GM19238 (cell line): ENCODE measurements around the gene AKT3.
"Not testable (repeated sequence)": the region's sequence is repeated elsewhere in the genome, so short reads cannot be mapped to it uniquely, and the experiment has no call there.

Source experiments
- DNase-seq: peaks from one replicate; pipeline ENCODE4 v3.0.0; 2011; ENCODE audit warnings: low spot score; ENCODE audit not compliant: insufficient read length

Gene AKT3

GRCh38 chr1:243706563-243706962, 143.5 kb downstream of the AKT3 start:
- DNase-seq: no peak

- DNase-seq: no peak
Measured at GRCh38 chr1:243705585-243705984, 144.5 kb downstream of the AKT3 start.

GRCh38 chr1:243701872-243702271, 148.2 kb downstream of the AKT3 start:
- DNase-seq: no peak

DNA sequence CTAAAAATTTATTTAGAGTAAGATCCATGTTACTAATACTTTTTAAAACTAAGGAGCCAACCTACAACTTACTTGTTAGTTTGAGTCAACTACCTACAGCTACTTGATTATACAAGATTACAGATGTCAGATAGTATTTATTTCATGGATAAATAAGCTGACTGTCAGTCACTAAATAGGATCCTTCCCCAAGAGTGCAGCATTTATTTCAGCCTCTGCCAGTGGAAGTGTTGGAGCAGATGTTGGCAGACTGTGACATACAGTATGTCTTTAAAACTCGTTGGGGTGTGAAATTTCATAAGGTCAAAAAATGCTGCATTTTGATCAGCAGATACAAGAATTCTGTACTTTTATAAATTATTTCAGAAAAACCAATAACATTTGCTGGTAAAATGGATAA, 156.2 kb downstream of the AKT3 start:
- no peak for DNase-seq

- no peak for DNase-seq
Measured at GRCh38 chr1:243686159-243686558, 163.9 kb downstream of the AKT3 start.

DNA sequence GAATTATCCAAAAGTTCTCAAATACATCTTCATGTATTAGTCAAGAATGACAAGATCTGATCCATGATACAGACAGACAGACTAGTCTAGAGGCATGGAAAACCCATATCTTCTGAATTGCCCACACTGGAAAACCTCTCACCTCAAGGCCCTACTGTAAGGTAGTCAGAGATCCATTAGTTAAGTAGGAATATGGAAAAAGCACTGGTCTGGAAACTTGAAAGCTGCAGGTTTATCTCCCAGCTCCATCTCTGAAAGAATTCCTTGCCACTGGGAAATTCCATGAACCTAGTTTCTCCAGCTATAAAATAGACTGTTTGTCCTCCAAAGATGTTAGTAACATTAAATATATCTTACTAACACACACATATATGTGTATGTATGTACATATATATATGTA, 169.2 kb downstream of the AKT3 start:
- no peak for DNase-seq

DNA sequence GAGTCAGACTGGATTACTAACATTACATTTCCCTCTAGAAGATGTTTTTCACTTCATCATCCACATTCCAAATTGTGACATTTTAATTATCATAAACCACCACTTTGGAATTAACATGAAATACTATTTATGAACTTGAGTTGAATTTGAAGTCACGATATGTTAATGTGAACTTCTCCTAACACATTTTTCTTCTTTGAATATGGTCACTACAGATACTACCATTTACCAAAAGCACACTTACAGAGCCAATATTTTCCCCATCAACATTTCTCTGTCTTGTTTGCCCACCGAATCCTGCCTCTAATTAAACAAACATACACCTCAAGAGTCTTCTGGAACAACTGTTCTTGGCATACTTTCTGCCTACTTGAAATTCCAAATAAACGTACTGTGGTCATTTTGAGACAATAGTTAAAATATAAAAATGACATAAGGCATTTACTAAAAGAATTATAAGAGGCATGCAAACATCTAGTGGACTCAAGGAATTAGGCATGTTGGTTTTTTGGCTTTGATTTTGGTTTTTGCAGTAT, 177.4 kb downstream of the AKT3 start:
- no peak for DNase-seq

GRCh38 chr1:243667591-243667990, 182.5 kb downstream of the AKT3 start:
- DNase-seq: no peak

DNA sequence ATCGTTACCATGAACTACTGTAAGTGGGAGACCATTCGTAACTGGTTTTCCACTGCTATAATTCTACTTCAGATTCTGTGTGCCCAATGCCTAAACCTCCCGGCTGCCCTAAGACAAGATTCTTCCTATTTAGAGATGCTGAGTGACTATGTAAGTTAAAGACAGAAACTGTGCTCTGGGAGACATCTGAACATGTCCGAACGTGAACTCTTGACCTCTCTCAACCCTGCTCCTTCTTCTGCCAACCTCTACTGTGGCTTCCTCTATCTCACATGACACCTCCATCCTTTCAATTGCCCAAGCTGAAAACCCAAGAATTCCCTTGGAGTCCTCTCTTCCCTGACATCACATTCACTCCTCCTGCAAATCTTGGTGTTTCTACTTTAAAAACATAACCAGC, 182.9 kb downstream of the AKT3 start:
- DNase-seq: no peak

DNA sequence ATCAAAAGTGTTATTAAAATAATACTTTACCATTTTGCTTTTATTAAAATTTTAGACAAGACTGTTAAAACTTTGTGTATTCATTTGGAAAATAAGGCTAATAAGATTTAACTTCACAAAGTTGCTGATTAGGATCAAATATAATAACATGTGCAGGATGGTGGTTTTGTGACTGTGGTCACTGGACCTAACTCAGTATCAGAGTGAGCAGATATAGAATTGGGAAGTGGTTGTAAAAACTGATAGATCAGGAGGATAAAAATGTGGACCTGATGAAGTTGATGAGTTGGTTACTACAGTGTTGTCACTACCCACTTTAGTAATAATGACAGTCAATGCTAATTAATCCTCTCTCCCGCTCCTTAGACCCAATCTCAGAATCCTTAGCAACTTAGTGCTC, 186.4 kb downstream of the AKT3 start:
- no peak for DNase-seq

DNA sequence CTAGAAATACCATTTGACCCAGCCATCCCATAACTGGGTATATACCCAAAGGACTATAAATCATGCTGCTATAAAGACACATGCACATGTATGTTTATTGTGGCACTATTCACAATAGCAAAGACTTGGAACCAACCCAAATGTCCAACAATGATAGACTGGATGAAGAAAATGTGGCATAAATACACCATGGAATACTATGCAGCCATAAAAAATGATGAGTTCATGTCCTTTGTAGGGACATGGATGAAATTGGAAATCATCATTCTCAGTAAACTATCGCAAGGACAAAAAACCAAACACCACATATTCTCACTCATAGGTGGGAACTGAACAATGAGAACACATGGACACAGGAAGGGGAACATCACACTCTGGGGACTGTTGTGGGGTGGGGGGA, 187.9 kb downstream of the AKT3 start:
- not testable (repeated sequence) for DNase-seq

GRCh38 chr1:243658594-243659105, 191.4 kb downstream of the AKT3 start:
- no peak for DNase-seq

DNA sequence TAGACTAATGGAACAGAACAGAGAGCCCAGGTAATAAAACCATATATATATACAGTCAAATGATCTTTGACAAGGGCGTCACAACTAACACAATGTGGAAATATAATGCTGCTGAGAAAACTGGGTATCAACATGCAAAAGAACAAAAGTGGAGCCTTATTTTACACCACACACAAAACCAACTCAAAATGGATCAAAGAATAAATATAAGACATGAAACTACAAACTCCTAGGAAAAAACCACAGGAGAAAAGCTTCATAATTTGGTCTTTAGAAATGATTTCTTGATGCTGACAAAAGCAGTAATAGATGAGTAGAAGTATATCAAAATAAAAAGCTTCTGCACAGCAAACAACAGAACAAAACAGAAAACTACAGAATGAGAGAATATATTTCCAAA, 192.2 kb downstream of the AKT3 start:
- DNase-seq: no peak

DNA sequence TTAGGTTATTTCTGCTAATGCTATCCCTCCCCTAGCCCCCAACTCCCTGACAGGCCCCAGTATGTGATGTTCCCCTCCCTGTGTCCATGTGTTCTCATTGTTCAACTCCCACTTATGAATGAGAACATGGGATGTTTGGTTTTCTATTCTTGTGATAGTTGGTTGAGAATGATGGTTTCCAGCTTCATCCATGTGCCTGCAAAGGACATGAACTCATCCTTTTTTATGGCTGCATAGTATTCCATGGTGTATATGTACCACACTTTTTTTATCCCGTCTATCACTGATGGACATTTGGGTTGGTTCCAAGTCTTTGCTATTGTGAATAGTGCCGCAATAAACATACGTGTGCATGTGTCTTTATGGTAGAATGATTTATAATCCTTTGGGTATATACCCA, 200.5 kb downstream of the AKT3 start:
- not testable (repeated sequence) for DNase-seq

- no peak for DNase-seq
Measured at GRCh38 chr1:243646841-243647240, 203.2 kb downstream of the AKT3 start.

- no peak for DNase-seq
Measured at GRCh38 chr1:243645281-243645680, 204.8 kb downstream of the AKT3 start.

DNA sequence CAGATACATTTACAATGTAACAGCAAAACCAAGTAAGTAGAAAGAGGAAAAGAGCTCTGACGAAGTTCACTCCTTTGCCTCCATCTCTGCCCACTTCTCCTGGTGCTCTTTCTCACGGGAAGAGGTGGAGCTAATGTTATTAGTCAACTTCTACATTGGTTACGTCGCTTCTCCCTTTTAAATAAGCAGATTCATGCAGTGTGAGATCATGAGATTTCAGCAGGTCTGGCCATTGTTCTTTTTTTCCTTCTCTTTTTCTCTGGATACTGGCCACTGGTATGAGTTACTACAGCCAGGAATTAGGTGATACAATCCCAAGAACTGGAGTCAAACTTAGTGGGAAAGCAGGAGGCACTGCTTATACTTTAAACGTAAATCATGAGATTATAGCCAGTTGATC, 207.1 kb downstream of the AKT3 start:
- DNase-seq: no peak

GRCh38 chr1:243639027-243639658, 210.9 kb downstream of the AKT3 start:
- DNase-seq: no peak

- DNase-seq: peak; percentile 2
Measured at GRCh38 chr1:243638186-243638585, 211.9 kb downstream of the AKT3 start.

DNA sequence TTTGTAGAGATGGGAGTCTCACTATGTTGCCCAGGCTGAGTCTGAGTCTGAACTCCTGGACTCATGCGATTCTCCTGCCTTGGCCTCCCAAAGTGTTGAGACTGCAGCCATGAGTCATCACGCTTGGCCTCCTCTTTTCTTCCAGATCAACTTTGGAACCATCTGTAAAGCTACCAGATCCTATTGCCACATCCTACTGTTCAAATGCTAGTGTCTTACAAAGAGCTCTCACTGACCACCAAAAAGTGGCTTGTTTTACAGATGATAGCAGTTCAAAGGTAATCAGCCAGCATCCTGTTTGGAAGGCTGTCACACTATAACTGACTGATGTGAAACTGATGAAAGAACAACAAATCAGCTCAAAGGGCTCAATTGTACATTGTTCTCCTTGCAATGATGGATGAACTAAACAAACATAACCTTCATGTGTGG, 221.6 kb downstream of the AKT3 start:
- no peak for DNase-seq

- DNase-seq: no peak
Measured at GRCh38 chr1:243623841-243624240, 226.2 kb downstream of the AKT3 start.

DNA sequence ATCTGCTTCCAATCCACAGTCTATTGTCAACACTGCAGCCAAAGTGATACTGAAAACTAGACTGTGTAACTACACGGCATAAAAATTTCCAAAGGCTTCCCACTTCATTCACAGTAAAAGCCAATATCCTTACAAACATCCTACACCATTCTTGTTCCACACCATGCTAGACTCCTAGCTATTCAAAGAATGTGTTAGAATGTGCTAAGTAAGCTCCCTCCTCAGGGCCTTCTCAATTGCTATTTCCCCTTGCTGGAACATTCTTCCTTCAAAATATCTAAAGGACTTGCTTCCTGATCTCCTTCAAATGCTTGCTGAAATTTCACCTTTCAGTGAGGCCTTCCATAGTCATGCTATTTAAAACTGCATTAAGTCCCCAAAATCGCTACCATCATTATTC, 228.1 kb downstream of the AKT3 start:
- no peak for DNase-seq

DNA sequence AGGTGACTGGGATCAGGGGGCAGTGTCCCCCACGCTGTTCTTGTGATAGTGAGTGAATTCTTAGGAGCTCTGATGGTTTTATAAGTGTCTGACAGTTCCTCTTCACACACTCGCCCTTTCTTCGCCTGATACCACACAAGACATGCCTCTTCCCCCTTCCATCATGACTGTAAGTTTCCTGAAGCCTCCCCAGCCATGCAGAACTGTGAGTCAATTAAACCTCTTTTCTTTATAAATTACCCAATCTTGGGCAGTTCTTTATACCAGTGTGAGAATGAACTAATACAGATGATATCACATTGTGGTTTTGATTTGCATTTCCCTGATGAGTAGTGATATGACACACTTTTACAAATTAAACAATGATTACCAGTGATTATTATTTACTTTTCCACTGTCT, 229.9 kb downstream of the AKT3 start:
- no peak for DNase-seq
